PC-3 (cell line): ENCODE data around the gene HENMT1. TPM values are rescaled to one million over a fixed set of nuclear protein-coding genes. Genes with fewer than 3 reads are reported as not detected.
A peak's percentile ranks its signal among the peaks of the same experiment; 100 is the strongest.

Source experiments
- ATAC-seq: fragments of 200-7000 bp; cut with Tn5 transposase; 2 replicates; pipeline ENCODE4 v1.9.1; 2020; ENCODE audit warnings: mild to moderate bottlenecking, moderate library complexity
- BruUV-seq: library from RNA; stranded (reverse); fragments of 400-500 nt; replicated peaks from 2 replicates; lab custom pipeline; 2021; lab: Mats Ljungman, UMichigan
- CTCF ChIA-PET: fragments of 300-600 bp; sonication (Branson Sonifier 250); formaldehyde crosslinking; loops from one replicate; lab custom pipeline; 2022; ENCODE audit warnings: antibody characterized with exemption; lab: Charles Lee
- POLR2A ChIA-PET: fragments of 300-600 bp; sonication (Branson Sonifier 250); formaldehyde crosslinking; loops from one replicate; lab custom pipeline; 2022; ENCODE audit warnings: antibody characterized with exemption; ENCODE audit not compliant: unreplicated experiment; lab: Charles Lee
- DNase-seq: peaks from one replicate; pipeline ENCODE4 v3.0.0-alpha.2; 2015
- H2AFZ ChIP-seq: fragments of 300-600 bp; sonication (generic); 2 replicates; pipeline ENCODE4 v1.6.0; 2016; ENCODE audit warnings: antibody characterized with exemption, low read length
- H3F3A ChIP-seq: fragments of 300-600 bp; sonication (generic); one replicate; pipeline ENCODE4 v1.6.0; 2017; ENCODE audit warnings: antibody characterized with exemption, low read length, control low read depth, mild to moderate bottlenecking; ENCODE audit not compliant: unreplicated experiment
- H3K27ac ChIP-seq: fragments of 300-600 bp; sonication (generic); 2 replicates; pipeline ENCODE4 v1.5.1; 2016; ENCODE audit warnings: mild to moderate bottlenecking, low read length
- H3K27me3 ChIP-seq: fragments of 300-600 bp; sonication (generic); 2 replicates; pipeline ENCODE4 v1.6.1; 2016; ENCODE audit warnings: low read length, mixed read lengths
- H3K36me3 ChIP-seq: fragments of 300-600 bp; sonication (generic); 2 replicates; pipeline ENCODE4 v1.6.1; 2016; ENCODE audit warnings: low read depth, mixed run types, low read length, mixed read lengths
- H3K4me1 ChIP-seq: fragments of 300-600 bp; sonication (generic); 2 replicates; pipeline ENCODE4 v1.5.1; 2016; ENCODE audit warnings: low read length; ENCODE audit not compliant: insufficient read depth
- H3K4me2 ChIP-seq: fragments of 300-600 bp; sonication (generic); 2 replicates; pipeline ENCODE4 v1.6.0; 2016; ENCODE audit warnings: low read length
- H3K4me3 ChIP-seq: fragments of 300-600 bp; sonication (generic); 2 replicates; pipeline ENCODE4 v1.5.1; 2016; ENCODE audit warnings: mild to moderate bottlenecking, low read length, mixed read lengths
- H3K79me2 ChIP-seq: fragments of 300-600 bp; sonication (generic); 2 replicates; pipeline ENCODE4 v1.6.1; 2017; ENCODE audit warnings: low read length, mixed read lengths
- H3K9ac ChIP-seq: fragments of 300-600 bp; sonication (generic); 2 replicates; pipeline ENCODE4 v1.6.0; 2016; ENCODE audit warnings: mild to moderate bottlenecking, low read length
- H3K9me2 ChIP-seq: fragments of 300-600 bp; sonication (generic); replicated peaks from 2 replicates; pipeline ENCODE4 v1.6.1; 2016; ENCODE audit warnings: mixed run types, low read length, mixed read lengths
- H3K9me3 ChIP-seq: fragments of 300-600 bp; sonication (generic); 2 replicates; pipeline ENCODE4 v1.6.1; 2016; ENCODE audit warnings: low read length, mixed read lengths
- H4K20me1 ChIP-seq: fragments of 300-600 bp; sonication (generic); 2 replicates; pipeline ENCODE4 v1.6.1; 2016; ENCODE audit warnings: low read length, mixed read lengths
- EZH2 ChIP-seq: fragments of 300-600 bp; sonication (generic); IDR thresholded peaks from one replicate; pipeline ENCODE4 v1.6.1; 2017; ENCODE audit warnings: antibody characterized with exemption, mild to moderate bottlenecking, low read length; ENCODE audit not compliant: unreplicated experiment
- EZH2phosphoT487 ChIP-seq: fragments of 300-600 bp; sonication (generic); IDR thresholded peaks from 2 replicates; pipeline ENCODE4 v1.6.1; 2018; ENCODE audit warnings: mild to moderate bottlenecking, antibody characterized with exemption, low read length, borderline replicate concordance
- intact Hi-C: fragments of 100-400 bp; cut with micrococcal nuclease; formaldehyde crosslinking; loops from 2 replicates; pipeline ENCODE4 v1.9.0; 2023
- total RNA-seq: library from RNA; depleted of rRNA; stranded (reverse); fragments of >200 nt; gene quantifications from 2 replicates; pipeline ENCODE4 v1.2.3, GENCODE V29; 2014
- TF ChIP-seq, protein P1 (sequence below): fragments of 300-600 bp; sonication (generic); conservative IDR thresholded peaks from 2 replicates; pipeline ENCODE4 v1.5.1; 2017; ENCODE audit warnings: antibody characterized with exemption, low read depth, mild to moderate bottlenecking, low read length

HENMT1 gene
- total RNA-seq, 1 experiment from 2014 or later = 1.3 TPM

DNA sequence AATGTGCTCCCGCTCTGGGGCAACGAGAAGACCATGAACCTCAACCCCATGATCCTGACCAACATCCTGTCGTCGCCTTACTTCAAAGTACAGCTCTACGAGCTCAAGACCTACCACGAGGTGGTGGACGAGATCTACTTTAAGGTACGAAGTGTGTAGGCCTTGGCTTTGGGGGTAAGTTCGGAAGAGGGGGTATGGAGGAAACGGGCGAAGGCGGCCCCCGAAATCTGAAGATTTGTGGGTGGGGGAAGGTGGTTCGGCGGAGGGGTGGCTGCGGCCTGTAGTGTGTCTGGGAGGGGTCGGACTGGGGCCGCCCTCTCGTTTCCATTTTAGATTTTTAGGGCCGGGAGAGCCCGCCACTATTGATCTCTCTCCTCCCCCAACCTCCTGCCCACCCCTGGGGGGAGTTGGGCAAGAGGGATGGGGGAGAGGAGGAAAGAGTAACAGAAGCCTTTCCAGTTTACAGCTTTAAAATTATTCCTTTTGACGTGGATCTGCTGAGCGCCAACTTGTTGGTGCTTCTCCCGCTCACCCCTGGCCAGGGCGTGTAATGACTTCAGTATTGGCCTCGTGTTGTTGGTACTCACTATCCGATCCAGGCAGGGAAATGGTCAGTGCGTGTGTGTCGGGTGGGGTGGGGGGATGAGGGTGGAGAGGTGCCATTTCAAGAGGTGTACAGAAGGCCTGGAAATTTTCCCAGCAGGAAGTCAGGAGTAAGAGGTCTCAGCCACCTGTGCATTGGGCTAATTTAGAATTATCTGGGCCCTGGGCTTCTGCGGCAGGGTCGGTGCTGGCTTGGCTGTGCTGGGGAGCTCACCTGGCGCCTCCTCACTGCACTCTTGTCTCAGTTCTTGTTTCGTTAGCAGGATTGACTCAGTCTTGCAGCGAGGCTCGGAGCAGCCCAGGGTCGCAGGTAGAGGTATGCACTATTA lies 32.1 kb upstream of the HENMT1 start:
- H3K9me3 ChIP-seq = no peaks in the 10 kb centered on the region
- peaks cover 32% of the 10 kb centered on the region for H3K36me3 ChIP-seq
- H4K20me1 ChIP-seq = peaks cover 43% of the 10 kb centered on the region
- H3K4me1 ChIP-seq = peaks cover 17% of the 10 kb centered on the region
- DNase-seq = peak; percentile 49
- ChIA-PET CTCF (interaction anchor here (0.7 to 1.0 kb wide), 2 partner anchors 133 to 136 kb away, joined by 3 read pairs; partner anchors contain the start of gene EEIG2), POLR2A (no interaction called here)
- peak overlapping the region; percentile 96 for H3K9ac ChIP-seq
- no peaks in the 10 kb centered on the region for H3F3A ChIP-seq
- TF ChIP-seq EZH2phosphoT487 (no peak), EZH2 (no peak)
- TF ChIP-seq, protein P1, sequence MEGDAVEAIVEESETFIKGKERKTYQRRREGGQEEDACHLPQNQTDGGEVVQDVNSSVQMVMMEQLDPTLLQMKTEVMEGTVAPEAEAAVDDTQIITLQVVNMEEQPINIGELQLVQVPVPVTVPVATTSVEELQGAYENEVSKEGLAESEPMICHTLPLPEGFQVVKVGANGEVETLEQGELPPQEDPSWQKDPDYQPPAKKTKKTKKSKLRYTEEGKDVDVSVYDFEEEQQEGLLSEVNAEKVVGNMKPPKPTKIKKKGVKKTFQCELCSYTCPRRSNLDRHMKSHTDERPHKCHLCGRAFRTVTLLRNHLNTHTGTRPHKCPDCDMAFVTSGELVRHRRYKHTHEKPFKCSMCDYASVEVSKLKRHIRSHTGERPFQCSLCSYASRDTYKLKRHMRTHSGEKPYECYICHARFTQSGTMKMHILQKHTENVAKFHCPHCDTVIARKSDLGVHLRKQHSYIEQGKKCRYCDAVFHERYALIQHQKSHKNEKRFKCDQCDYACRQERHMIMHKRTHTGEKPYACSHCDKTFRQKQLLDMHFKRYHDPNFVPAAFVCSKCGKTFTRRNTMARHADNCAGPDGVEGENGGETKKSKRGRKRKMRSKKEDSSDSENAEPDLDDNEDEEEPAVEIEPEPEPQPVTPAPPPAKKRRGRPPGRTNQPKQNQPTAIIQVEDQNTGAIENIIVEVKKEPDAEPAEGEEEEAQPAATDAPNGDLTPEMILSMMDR = peak; percentile 40
- no peaks in the 10 kb centered on the region for H3K9me2 ChIP-seq
- peaks cover 65% of the 10 kb centered on the region for H3K79me2 ChIP-seq
- intact Hi-C loops = loop anchor here (1.0 to 5.0 kb wide), 4 partner anchors 27 to 204 kb away; partner anchors contain the start of genes GPSM2 and STXBP3
- peak overlapping the region; percentile 97 for H3K4me2 ChIP-seq
- H2AFZ ChIP-seq = peak overlapping the region; percentile 96
- peak; percentile 44 for ATAC-seq
- peak overlapping the region; percentile 100 for H3K4me3 ChIP-seq
- peak overlapping the region; percentile 82 for H3K27ac ChIP-seq
- no peaks in the 10 kb centered on the region for H3K27me3 ChIP-seq
- no TSS peak for BruUV-seq

DNA sequence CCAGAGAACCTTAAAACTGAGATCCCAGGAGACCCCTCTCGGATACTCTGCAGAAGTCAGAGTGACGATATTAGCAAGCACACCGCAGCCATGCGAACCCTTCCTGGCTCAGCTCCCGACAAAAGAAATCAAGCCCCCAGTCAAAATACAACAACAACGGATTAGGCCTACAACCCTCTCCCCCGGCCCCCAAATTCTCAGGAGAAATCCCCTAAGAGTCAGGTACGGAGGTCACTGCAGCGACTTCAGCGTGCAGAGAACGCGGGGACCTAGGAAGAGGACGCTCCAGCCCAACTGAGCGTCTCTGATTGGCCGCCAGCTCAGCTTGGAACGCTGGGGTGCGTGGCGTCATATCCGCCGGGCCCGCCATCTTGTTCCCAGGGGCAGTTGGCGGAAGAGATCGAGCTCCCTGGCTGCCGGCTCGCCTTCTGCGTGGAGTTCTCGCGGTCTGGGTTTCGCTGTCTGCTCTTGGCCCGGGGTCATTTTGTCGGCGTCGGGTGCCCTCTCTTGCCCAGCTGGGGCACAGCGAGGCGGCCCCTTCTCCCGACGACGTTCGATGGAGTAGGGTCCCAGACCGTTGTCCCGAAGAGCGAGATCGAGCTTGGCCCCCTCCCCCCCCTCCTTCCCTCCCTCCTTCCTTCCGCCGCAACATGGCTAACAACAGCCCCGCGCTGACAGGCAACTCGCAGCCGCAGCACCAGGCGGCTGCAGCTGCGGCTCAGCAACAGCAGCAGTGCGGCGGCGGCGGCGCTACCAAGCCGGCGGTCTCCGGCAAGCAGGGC lies 31.2 kb upstream of the HENMT1 start, which contains the start of gene PRPF38B:
Gene PRPF38B, plus strand, starts transcription at position 369 of the 782 bp plus-strand sequence. Its CDS starts 282 bp downstream, at position 651.
- no TSS peak for BruUV-seq
- H3K27ac ChIP-seq = peak within 1 kb of the TSS; percentile 82
- peak; percentile 90 for DNase-seq
- POLR2A ChIA-PET = interaction anchor here (0.6 kb wide), 2 partner anchors 109 to 476 kb away, joined by 3 read pairs; no protein-coding TSS in a partner anchor
- H3K79me2 ChIP-seq = peaks cover 63% of the 10 kb centered on the region
- no peaks in the 10 kb centered on the region for H3K9me2 ChIP-seq
- peaks cover 42% of the 10 kb centered on the region for H4K20me1 ChIP-seq
- no peaks in the 10 kb centered on the region for H3F3A ChIP-seq
- H3K9me3 ChIP-seq = no peaks in the 10 kb centered on the region
- intact Hi-C loops = loop anchor here (1.0 to 5.0 kb wide), 4 partner anchors 28 to 205 kb away; partner anchors contain the start of genes GPSM2 and STXBP3
- H3K4me1 ChIP-seq = peaks cover 17% of the 10 kb centered on the region
- peak; percentile 93 for ATAC-seq
- H3K9ac ChIP-seq = peak within 1 kb of the TSS; percentile 96
- H3K36me3 ChIP-seq = peaks cover 24% of the 10 kb centered on the region
- H3K27me3 ChIP-seq = no peaks in the 10 kb centered on the region
- CTCF ChIA-PET = interaction anchor here (0.6 to 1.0 kb wide), 4 partner anchors 64 to 137 kb away, joined by 3 read pairs; partner anchors contain the start of gene EEIG2
- peak within 1 kb of the TSS; percentile 96 for H2AFZ ChIP-seq
- H3K4me3 ChIP-seq = peak within 1 kb of the TSS; percentile 100
- peak within 1 kb of the TSS; percentile 97 for H3K4me2 ChIP-seq
- TF ChIP-seq, protein P1 = no peak
- TF ChIP-seq EZH2phosphoT487 (no peak), EZH2 (no peak)
